Measurements from ENCODE around the gene PNPLA1.

Gene PNPLA1, protein sequence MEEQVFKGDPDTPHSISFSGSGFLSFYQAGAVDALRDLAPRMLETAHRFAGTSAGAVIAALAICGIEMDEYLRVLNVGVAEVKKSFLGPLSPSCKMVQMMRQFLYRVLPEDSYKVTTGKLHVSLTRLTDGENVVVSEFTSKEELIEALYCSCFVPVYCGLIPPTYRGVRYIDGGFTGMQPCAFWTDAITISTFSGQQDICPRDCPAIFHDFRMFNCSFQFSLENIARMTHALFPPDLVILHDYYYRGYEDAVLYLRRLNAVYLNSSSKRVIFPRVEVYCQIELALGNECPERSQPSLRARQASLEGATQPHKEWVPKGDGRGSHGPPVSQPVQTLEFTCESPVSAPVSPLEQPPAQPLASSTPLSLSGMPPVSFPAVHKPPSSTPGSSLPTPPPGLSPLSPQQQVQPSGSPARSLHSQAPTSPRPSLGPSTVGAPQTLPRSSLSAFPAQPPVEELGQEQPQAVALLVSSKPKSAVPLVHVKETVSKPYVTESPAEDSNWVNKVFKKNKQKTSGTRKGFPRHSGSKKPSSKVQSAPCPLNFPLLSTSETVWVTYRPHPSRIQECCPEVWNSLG

GRCh38 chr6:36269834-36270705, at the start of gene PNPLA1:
TSS of gene PNPLA1 (plus strand) at chr6:36270060. CDS start at chr6:36270460, 400 bp downstream.
- DNase-seq = no peak

GRCh38 chr6:36220226-36220625, 49.6 kb upstream of the PNPLA1 start:
- DNase-seq = no peak

GRCh38 chr6:36221674-36222073, 48.2 kb upstream of the PNPLA1 start:
- DNase-seq = no peak

GRCh38 chr6:36222924-36223323, 46.9 kb upstream of the PNPLA1 start:
- no peak for DNase-seq

GRCh38 chr6:36223706-36224105, 46.2 kb upstream of the PNPLA1 start:
- DNase-seq = no peak

DNA sequence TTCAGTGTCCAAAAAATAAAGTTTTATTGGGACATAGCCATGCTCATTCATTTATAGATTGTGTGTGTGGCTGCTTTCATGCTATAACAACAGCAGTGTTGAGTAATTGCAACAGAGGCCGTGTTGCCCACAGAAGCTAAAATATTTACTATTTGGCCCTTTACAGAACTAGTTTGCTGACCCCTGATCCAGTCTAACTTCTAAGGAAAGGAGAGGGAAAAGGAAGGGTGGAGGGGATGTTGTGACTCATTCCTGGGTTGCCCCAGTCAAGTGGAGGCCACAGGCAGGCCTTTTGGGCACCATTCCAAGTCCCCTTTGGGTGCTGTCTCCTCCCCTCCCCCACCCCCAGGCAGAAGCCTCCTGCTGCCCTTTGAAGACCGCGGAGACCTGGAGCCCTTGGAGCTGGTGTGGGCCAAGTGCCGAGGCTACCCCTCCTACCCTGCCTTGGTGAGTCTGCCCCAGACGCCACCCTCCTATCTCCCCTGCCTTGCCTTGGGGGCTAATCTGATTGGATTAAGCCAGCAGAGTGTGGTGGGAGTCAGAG, 44.9 kb upstream of the PNPLA1 start:
- no peak for DNase-seq

DNA sequence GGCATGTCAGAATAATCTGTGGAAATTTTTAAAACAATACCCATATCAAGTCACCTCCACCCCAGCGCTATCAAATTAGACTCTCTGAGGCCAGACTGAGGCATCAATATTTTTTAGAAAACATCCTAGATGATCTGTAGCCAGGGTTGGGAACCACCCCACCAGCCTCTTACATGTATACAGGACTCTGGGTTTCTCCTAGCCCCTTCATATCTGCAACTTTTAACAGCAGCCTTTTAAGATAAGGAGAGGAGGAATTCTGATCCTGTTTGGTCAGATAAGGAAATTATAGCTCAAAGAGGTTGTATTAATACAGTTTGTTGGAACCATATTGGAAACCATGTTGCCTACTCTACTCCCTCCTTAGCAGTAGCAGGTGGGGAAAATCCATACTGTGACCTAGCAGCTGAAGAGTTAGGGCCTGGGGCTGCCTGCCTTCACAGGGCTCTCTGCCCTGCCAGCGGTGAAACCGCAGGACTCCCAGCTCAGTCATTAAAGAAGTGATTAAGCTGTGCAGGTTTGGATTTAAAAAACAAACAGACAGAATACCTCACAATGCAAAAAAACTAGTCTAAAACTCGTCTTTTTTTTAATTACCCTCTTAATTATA, 43.3 kb upstream of the PNPLA1 start:
- DNase-seq = no peak

DNA sequence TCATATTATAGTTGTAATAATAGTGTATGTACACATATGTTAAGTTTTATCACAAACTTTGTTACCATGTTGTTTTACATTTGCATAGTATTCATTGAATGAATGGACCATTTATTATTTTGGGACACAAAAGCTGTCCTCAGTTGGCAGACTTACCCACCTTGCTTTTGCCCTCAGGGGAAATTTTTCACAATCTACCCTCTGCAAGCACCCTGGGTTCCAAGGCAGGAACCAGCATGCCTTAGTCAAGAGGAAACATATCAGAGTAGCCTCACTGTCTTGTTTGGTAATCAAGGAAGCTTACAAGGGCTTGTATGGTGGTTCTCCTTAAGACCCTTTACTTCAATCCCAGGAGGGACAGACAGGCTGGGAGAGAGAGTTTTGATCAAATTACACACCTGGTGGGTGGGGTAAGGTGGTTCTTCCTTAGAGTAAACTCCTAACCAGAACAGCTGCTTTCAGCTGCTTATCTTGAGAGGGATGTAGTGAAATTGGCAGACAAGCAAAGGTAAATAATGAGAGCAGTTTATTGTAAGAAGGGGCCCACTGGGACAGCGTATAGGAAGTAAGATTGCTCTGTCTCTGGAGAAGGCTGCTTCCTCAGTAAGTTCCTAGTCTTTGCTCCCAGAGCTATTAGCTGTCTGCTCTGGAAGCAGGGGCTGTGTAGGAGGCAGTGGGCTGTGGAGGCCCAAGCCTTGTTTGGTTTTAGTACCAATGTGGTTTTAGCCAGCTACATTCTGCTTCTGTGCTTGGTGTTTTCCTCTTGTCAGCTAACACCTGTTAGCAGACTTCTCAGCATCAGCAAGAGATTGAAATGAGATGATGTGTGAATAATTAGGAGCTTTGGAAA, 42.3 kb upstream of the PNPLA1 start:
- no peak for DNase-seq

- DNase-seq = no peak
Observed at GRCh38 chr6:36229223-36229622, 40.6 kb upstream of the PNPLA1 start.

DNA sequence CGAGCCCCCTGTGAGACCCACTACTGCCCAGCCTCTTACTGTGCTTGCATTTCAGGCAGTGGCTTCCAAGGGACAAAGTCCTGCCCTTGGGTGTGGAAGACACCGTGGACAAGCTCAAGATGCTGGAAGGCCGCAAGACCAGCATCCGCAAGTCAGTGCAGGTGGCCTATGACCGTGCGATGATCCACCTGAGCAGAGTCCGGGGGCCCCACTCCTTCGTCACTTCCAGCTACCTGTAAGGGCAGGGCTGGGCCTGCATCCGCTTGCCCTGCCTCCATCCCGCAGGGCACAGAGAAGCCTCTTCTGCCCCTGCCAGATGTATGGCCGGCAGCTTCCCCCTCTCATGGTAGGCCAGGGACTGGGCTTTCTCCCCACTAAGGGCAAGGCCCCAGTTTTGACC, 39.5 kb upstream of the PNPLA1 start:
- DNase-seq = no peak

DNA sequence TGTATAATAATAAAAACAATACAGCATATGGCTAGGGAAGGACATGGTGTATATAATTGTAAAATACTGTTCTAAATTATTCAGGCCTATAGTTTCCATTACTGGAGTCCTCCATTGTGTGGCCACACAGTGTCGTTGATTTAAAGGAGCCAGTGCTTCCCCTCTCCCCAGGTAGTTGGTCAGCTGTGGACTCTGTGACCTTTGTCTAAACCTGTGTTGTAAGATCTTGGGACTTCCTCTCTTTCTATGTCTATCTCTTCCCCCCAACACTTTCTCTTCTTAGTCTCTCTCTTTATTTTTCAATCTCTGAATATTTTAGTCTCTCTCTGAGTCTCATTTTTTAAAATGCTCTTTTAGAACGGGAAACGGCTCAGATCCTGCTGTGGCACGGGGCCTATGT, 37.7 kb upstream of the PNPLA1 start:
- DNase-seq = no peak

GRCh38 chr6:36235309-36235708, 34.6 kb upstream of the PNPLA1 start:
- DNase-seq = no peak

DNA sequence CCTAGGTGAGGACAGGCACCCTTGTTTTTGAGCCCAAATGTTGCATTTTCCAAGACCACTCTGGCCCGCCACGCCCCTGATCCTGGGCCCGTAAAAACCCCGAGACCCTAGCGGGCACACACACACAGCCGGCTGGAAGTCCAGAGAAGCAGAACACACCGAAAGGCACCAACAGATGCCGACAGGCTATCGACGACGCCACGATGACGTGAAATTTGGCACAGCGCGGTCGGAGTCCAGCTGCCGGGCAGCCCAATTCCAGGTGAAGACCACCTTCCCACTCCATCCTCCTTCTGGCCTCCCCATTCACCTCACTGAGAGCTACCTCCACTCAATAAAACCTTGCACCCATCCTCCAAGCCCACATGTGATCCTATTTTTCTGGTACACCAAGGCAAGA, 34.0 kb upstream of the PNPLA1 start:
- DNase-seq = no peak

DNA sequence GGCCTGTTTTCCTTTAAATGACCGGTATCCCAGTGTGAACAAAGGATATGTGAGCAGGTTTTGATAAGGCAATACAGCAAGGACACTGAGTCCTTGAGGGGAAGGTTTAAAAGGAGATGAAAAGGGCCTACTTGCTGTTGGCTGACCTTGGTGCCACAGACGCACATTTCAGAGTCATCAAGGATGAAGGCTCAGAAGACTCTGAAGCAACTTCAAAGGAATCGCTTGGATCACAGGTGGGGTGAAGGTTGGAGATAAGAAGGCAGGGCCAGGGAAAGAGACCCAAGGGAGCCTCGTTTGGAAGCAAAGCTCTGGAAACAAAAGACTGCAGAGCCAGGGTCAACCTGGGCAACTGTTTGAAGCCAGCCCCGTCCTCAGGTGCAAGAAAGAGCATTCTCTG, 30.1 kb upstream of the PNPLA1 start:
- DNase-seq = no peak

DNA sequence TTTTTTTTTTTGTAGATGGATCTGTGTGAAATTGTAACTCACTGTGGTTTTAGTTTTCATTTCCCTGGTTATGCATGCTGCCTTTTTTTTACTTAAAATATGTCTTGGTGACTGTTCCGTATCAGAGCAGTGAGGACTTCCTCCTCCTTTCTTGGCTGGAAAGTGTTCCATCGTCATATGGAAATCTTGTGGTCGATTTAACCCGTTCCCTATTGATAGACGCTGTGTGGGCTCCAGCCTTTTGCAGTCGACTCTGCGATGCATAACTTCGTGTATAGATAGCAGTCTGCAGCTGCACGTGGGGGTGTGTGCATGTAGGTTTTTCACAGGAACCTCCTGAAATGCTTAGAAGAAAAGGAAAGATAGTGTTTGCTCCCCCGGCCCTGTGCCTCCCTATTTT, 28.1 kb upstream of the PNPLA1 start:
- DNase-seq = no peak

DNA sequence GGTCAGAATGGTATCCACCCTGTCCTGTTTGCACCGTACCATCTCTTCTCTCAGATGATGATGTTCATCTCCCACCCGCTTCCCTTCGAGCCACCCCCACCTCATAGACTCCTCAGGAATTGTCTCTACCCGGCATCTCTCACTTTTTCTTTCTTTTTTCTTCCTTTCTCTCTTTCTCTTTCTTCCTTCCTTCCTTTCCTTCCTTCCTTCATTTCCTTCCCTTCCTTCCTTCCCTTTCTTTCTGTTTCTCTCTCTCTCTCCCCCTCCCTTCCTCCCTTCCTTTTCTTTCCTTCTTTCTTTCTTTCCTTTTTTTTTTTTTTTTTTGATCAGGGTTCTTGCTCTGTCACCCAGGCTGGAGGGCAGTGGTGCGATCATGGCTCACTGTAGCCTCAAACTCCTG, 27.7 kb upstream of the PNPLA1 start:
- DNase-seq = no peak

DNA sequence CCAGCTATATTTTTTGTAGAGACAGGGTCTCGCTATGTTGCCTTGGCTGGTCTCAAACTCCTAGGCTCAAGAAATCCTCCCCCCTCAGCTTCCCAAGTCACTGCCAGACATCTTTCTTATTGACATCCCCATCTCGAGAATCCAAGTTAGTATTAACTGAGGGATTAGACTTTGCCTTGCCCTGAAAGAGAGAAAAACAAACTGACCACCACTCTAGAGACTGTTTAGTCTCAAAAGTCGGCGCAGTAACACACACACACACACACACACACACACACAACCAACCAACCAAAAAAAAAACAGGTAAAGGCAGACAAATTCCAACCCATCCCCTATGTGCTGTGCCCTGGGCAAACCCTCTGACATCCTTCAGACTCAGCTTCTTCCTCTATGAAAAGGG, 27.2 kb upstream of the PNPLA1 start:
- DNase-seq = no peak

DNA sequence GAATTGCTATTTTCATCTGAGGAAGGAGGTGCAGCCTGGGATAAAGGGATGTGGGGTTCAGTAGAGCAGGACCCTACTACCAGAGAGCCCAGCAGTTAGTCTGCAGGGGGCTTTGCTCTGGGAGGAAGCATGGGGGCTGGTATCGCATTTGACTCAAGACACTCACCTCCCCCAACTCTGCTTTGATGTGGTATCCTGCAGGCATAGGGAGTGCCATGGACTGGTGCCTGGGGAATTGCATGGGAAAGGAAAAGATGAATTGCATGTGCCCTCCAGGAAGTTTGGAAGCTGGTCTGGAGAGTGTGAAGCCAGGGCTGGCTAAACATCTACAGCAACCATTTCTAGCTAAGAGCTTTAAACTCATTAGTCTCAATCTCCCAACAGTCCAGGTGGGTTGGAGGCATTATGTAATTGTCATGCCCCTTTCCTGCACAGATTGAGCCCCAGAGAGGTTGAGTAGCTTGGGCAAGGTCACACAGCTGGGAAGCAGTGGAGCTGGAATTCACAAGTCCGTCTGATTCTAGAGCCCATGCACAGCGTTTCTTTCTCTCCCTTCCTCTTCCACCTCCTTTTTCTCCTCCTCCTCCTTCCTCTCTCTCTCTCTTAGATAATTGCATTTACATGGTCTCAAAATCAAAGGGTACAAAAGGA, 26.2 kb upstream of the PNPLA1 start:
- no peak for DNase-seq

DNA sequence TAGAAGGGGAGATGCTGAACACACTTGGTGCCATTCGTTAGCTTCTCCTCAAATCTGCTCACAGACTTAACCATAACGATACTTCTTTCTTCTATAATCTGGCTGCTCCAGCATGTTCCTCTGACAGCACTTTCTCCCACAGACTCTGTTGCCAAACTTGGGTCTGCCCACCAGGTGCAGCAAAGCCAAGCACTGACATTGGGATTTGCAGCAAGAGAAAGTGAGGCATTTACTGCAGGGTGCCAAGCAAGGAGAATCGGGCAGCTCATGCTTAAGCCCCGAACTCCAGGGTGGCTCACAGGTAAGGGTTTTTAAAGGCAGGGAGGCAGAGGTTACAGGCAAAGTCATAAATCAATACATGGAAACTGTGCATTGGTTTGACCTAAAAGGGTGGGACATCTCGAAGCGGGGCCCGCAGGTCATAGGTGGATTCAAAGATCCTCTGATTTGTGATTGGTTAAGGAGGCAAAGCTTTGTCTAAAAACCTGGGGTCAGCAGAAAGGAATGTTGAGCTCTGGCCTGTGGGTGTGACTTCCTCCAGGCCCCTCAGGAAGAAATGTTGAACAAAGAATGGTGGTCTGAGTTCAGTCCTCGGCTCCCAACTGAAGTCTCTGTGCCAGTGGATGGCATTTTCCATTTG, 25.1 kb upstream of the PNPLA1 start:
- DNase-seq = no peak

- DNase-seq = no peak
Observed at GRCh38 chr6:36245572-36246061, 24.2 kb upstream of the PNPLA1 start.
